ENCODE data around the gene FUT1.

The FUT1 gene

GRCh38 chr19:48702701-48703100 lies 49.7 kb downstream of the FUT1 start:
- Mint-ChIP-seq H3K36me3 (ENCODE audit: low read depth) (peaks cover 3% of the 10 kb centered on the region), H3K9me3 (no peaks in the 10 kb centered on the region), H3K27ac (no peak overlapping the region), H3K4me3 (no peak overlapping the region), H3K27me3 (ENCODE audit: low read depth) (no peaks in the 10 kb centered on the region), H3K4me1 (ENCODE audit: low read depth) (no peaks in the 10 kb centered on the region)

GRCh38 chr19:48698046-48698445 lies 54.4 kb downstream of the FUT1 start:
- H3K9me3 Mint-ChIP-seq: no peaks in the 10 kb centered on the region
- peaks cover 8% of the 10 kb centered on the region for H3K4me1 Mint-ChIP-seq (ENCODE audit: low read depth)
- H3K27me3 Mint-ChIP-seq (ENCODE audit: low read depth): peaks cover 17% of the 10 kb centered on the region
- H3K36me3 Mint-ChIP-seq (ENCODE audit: low read depth): no peaks in the 10 kb centered on the region
- no peak overlapping the region for H3K4me3 Mint-ChIP-seq
- H3K27ac Mint-ChIP-seq: no peak overlapping the region
